AG09309 (cell line): ENCODE measurements around the gene CAMK2B.

Experiments
- DNase-seq: peaks from one replicate; pipeline ENCODE4 v3.0.0-alpha.2; 2010; ENCODE audit warnings: low read depth
- H3K4me3 ChIP-seq: 2 replicates; pipeline ENCODE4 v1.5.1; 2011; ENCODE audit warnings: mild to moderate bottlenecking, low read depth, low read length, moderate library complexity; ENCODE audit not compliant: control insufficient read depth
- CTCF ChIP-seq: IDR thresholded peaks from 2 replicates; pipeline ENCODE4 v1.5.1; 2011; ENCODE audit warnings: mild to moderate bottlenecking, low read depth, low read length, inconsistent platforms; ENCODE audit not compliant: insufficient read depth, control insufficient read depth; ENCODE audit errors: missing control alignments

Gene CAMK2B

GRCh38 chr7:44187636-44188416 lies 137.6 kb downstream of the CAMK2B start:
- H3K4me3 ChIP-seq = no peak overlapping the region
- no peak for DNase-seq

GRCh38 chr7:44186736-44187135 lies 138.7 kb downstream of the CAMK2B start:
- no peak overlapping the region for H3K4me3 ChIP-seq
- TF ChIP-seq CTCF = no peak

More at GRCh38 chr7:44187636-44188416, 137.6 kb downstream of the CAMK2B start:
- no peak for TF ChIP-seq CTCF

GRCh38 chr7:44185729-44186128 lies 139.7 kb downstream of the CAMK2B start:
- no peak for DNase-seq
- no peak overlapping the region for H3K4me3 ChIP-seq
- TF ChIP-seq CTCF = no peak

More at GRCh38 chr7:44186736-44187135, 138.7 kb downstream of the CAMK2B start:
- DNase-seq = no peak

GRCh38 chr7:44184873-44185446 lies 140.4 kb downstream of the CAMK2B start:
- H3K4me3 ChIP-seq = no peak overlapping the region
- DNase-seq = no peak
- TF ChIP-seq CTCF = no peak

GRCh38 chr7:44184206-44184872 lies 141.1 kb downstream of the CAMK2B start:
- H3K4me3 ChIP-seq = no peak overlapping the region
- DNase-seq = peak; percentile 52
- TF ChIP-seq CTCF = no peak

GRCh38 chr7:44183386-44183785 lies 142.0 kb downstream of the CAMK2B start:
- H3K4me3 ChIP-seq = no peak overlapping the region
- TF ChIP-seq CTCF = no peak
- no peak for DNase-seq
